Activated CD4-positive, CD25-positive, alpha-beta regulatory T cell (primary cell): ENCODE data around the gene ASGR2.

Experiments
- DNase-seq, 4 experiments: peaks; one replicate each; lab custom pipeline; 2025; lab: John Stamatoyannopoulos, UW

Gene ASGR2

GRCh38 chr17:7060165-7060891 lies 54.3 kb downstream of the ASGR2 start:
- DNase-seq, result no peak

- no peak for DNase-seq
These were observed 55.7 kb downstream of the ASGR2 start for GRCh38 chr17:7058831-7059447.

- DNase-seq, result no peak
These were observed 58.2 kb downstream of the ASGR2 start for GRCh38 chr17:7056386-7056785.
